ENCODE data around the gene DSCAM.
"Not testable (repeated sequence)": the region's sequence is repeated elsewhere in the genome, so short reads cannot be mapped to it uniquely, and the experiment has no call there.

Gene DSCAM

GRCh38 chr21:40331172-40331571, 515.8 kb downstream of the DSCAM start:
- Histone ChIP-seq H3K18ac (ENCODE audit: low read length) (no peak overlapping the region), H3K79me2 (ENCODE audit: control insufficient read depth, insufficient read depth, low read length) (no peaks in the 10 kb centered on the region), H3K79me1 (ENCODE audit: low read length) (no peaks in the 10 kb centered on the region), H3K4me1 (ENCODE audit: control insufficient read depth, low read depth, low read length) (peaks cover 4% of the 10 kb centered on the region), H3K23ac (ENCODE audit: low read length) (no peak overlapping the region), H3K56ac (ENCODE audit: low read length) (no peak overlapping the region), H4K8ac (ENCODE audit: low read depth, low read length) (no peak overlapping the region), H3K36me3 (ENCODE audit: control insufficient read depth, insufficient read depth, low read length) (no peaks in the 10 kb centered on the region), H3K4me3 (ENCODE audit: low read length) (no peak overlapping the region), H2AK5ac (ENCODE audit: low read length) (no peak overlapping the region), H3K27ac (ENCODE audit: low read depth, low read length) (no peak overlapping the region), H3K4ac (ENCODE audit: low read depth, low read length) (no peak overlapping the region), H3K9ac (ENCODE audit: low read length) (no peak overlapping the region), H2BK120ac (ENCODE audit: low read depth, low read length) (no peak overlapping the region), H4K5ac (ENCODE audit: low read length) (no peak overlapping the region), H3K4me2 (ENCODE audit: low read length) (no peak overlapping the region), H2BK5ac (ENCODE audit: low read length) (no peak overlapping the region), H2BK15ac (replicated peaks; ENCODE audit: low read depth) (no peak overlapping the region), H3K27me3 (ENCODE audit: insufficient read depth, low read length, poor library complexity) (no peaks in the 10 kb centered on the region)
- WGBS (ENCODE audit: extremely low coverage, insufficient coverage, low lambda C conversion rate), result no CpG with 5 or more reads among the region's 9 CpGs
- no peak for DNase-seq

DNA sequence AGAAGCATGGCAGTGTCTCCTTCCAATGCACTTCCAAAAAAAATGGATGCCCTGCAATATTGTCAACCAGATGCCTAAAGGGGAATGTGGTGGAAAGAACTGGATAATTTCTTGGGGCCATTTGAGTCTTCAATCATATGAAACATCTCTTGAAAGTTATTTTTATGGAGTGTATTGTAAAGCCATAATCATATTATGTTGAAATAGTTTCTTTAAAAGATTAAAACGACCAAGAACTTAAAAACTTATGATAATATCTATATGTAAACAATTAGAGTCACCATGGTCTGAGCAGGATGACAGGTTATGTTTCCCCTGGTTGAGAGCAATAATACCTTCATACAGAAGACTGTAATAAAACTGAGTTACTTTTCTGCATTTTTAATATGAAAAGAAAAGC, 522.6 kb downstream of the DSCAM start:
- no peak overlapping the region for H4K5ac ChIP-seq (ENCODE audit: low read length)
- no peaks in the 10 kb centered on the region for H3K4me1 ChIP-seq (ENCODE audit: control insufficient read depth, low read depth, low read length)
- no peak overlapping the region for H3K4me3 ChIP-seq (ENCODE audit: low read length)
- no peak overlapping the region for H3K4me2 ChIP-seq (ENCODE audit: low read length)
- no peak overlapping the region for H3K27ac ChIP-seq (ENCODE audit: low read depth, low read length)
- H3K4ac ChIP-seq (ENCODE audit: low read depth, low read length), result no peak overlapping the region
- DNase-seq, result no peak
- no peak overlapping the region for H3K18ac ChIP-seq (ENCODE audit: low read length)
- H3K23ac ChIP-seq (ENCODE audit: low read length), result no peak overlapping the region
- H3K9ac ChIP-seq (ENCODE audit: low read length), result no peak overlapping the region
- no peak overlapping the region for H2BK15ac ChIP-seq (replicated peaks; ENCODE audit: low read depth)
- H3K56ac ChIP-seq (ENCODE audit: low read length), result no peak overlapping the region
- H2AK5ac ChIP-seq (ENCODE audit: low read length), result no peak overlapping the region
- H2BK5ac ChIP-seq (ENCODE audit: low read length), result no peak overlapping the region
- H4K8ac ChIP-seq (ENCODE audit: low read depth, low read length), result no peak overlapping the region
- H3K79me2 ChIP-seq (ENCODE audit: control insufficient read depth, insufficient read depth, low read length), result no peaks in the 10 kb centered on the region
- no CpG with 5 or more reads among the region's 1 CpG for WGBS (ENCODE audit: extremely low coverage, insufficient coverage, low lambda C conversion rate)
- H2BK120ac ChIP-seq (ENCODE audit: low read depth, low read length), result no peak overlapping the region
- no peaks in the 10 kb centered on the region for H3K79me1 ChIP-seq (ENCODE audit: low read length)
- no peaks in the 10 kb centered on the region for H3K27me3 ChIP-seq (ENCODE audit: insufficient read depth, low read length, poor library complexity)
- no peaks in the 10 kb centered on the region for H3K36me3 ChIP-seq (ENCODE audit: control insufficient read depth, insufficient read depth, low read length)

- H3K9ac ChIP-seq (ENCODE audit: low read length); H4K8ac ChIP-seq (ENCODE audit: low read depth, low read length); H3K4me1 ChIP-seq (ENCODE audit: control insufficient read depth, low read depth, low read length); H3K18ac ChIP-seq (ENCODE audit: low read length); H3K56ac ChIP-seq (ENCODE audit: low read length); H3K4ac ChIP-seq (ENCODE audit: low read depth, low read length); H2BK5ac ChIP-seq (ENCODE audit: low read length); H3K36me3 ChIP-seq (ENCODE audit: control insufficient read depth, insufficient read depth, low read length); H3K23ac ChIP-seq (ENCODE audit: low read length); H3K27me3 ChIP-seq (ENCODE audit: insufficient read depth, low read length, poor library complexity); DNase-seq; H4K5ac ChIP-seq (ENCODE audit: low read length); H3K4me2 ChIP-seq (ENCODE audit: low read length); H2BK120ac ChIP-seq (ENCODE audit: low read depth, low read length); H3K27ac ChIP-seq (ENCODE audit: low read depth, low read length); H2AK5ac ChIP-seq (ENCODE audit: low read length); H3K79me1 ChIP-seq (ENCODE audit: low read length); H3K79me2 ChIP-seq (ENCODE audit: control insufficient read depth, insufficient read depth, low read length); H2BK15ac ChIP-seq (replicated peaks; ENCODE audit: low read depth); H3K4me3 ChIP-seq (ENCODE audit: low read length): not testable (repeated sequence)
- WGBS (ENCODE audit: extremely low coverage, insufficient coverage, low lambda C conversion rate), result no CpG with 5 or more reads among the region's 2 CpGs
Measured at GRCh38 chr21:40320718-40321117, 526.2 kb downstream of the DSCAM start.

- H3K27ac ChIP-seq (ENCODE audit: low read depth, low read length), result no peak overlapping the region
- no CpG with 5 or more reads among the region's 9 CpGs for WGBS (ENCODE audit: extremely low coverage, insufficient coverage, low lambda C conversion rate)
- no peak for DNase-seq
- H3K4me3 ChIP-seq (ENCODE audit: low read length), result no peak overlapping the region
- no peak overlapping the region for H2BK120ac ChIP-seq (ENCODE audit: low read depth, low read length)
- H4K8ac ChIP-seq (ENCODE audit: low read depth, low read length), result no peak overlapping the region
- H2BK15ac ChIP-seq (replicated peaks; ENCODE audit: low read depth), result no peak overlapping the region
- no peak overlapping the region for H2AK5ac ChIP-seq (ENCODE audit: low read length)
- no peak overlapping the region for H3K4me2 ChIP-seq (ENCODE audit: low read length)
- no peak overlapping the region for H3K23ac ChIP-seq (ENCODE audit: low read length)
- H3K27me3 ChIP-seq (ENCODE audit: insufficient read depth, low read length, poor library complexity), result no peaks in the 10 kb centered on the region
- H3K79me2 ChIP-seq (ENCODE audit: control insufficient read depth, insufficient read depth, low read length), result no peaks in the 10 kb centered on the region
- no peak overlapping the region for H3K18ac ChIP-seq (ENCODE audit: low read length)
- H2BK5ac ChIP-seq (ENCODE audit: low read length), result no peak overlapping the region
- no peaks in the 10 kb centered on the region for H3K4me1 ChIP-seq (ENCODE audit: control insufficient read depth, low read depth, low read length)
- H3K56ac ChIP-seq (ENCODE audit: low read length), result no peak overlapping the region
- no peak overlapping the region for H3K4ac ChIP-seq (ENCODE audit: low read depth, low read length)
- H3K79me1 ChIP-seq (ENCODE audit: low read length), result no peaks in the 10 kb centered on the region
- no peaks in the 10 kb centered on the region for H3K36me3 ChIP-seq (ENCODE audit: control insufficient read depth, insufficient read depth, low read length)
- no peak overlapping the region for H3K9ac ChIP-seq (ENCODE audit: low read length)
- no peak overlapping the region for H4K5ac ChIP-seq (ENCODE audit: low read length)
Measured at GRCh38 chr21:40318371-40318770, 528.6 kb downstream of the DSCAM start.

GRCh38 chr21:40316104-40316503, 530.9 kb downstream of the DSCAM start:
- no peak for DNase-seq
- H2AK5ac ChIP-seq (ENCODE audit: low read length), result no peak overlapping the region
- no peak overlapping the region for H3K23ac ChIP-seq (ENCODE audit: low read length)
- no peak overlapping the region for H2BK15ac ChIP-seq (replicated peaks; ENCODE audit: low read depth)
- no peaks in the 10 kb centered on the region for H3K4me1 ChIP-seq (ENCODE audit: control insufficient read depth, low read depth, low read length)
- H4K5ac ChIP-seq (ENCODE audit: low read length), result no peak overlapping the region
- no CpG with 5 or more reads among the region's 3 CpGs for whole genome bisulfite sequencing (ENCODE audit: extremely low coverage, insufficient coverage, low lambda C conversion rate)
- no peaks in the 10 kb centered on the region for H3K79me2 ChIP-seq (ENCODE audit: control insufficient read depth, insufficient read depth, low read length)
- H3K56ac ChIP-seq (ENCODE audit: low read length), result no peak overlapping the region
- no peaks in the 10 kb centered on the region for H3K27me3 ChIP-seq (ENCODE audit: insufficient read depth, low read length, poor library complexity)
- H3K4ac ChIP-seq (ENCODE audit: low read depth, low read length), result no peak overlapping the region
- H3K27ac ChIP-seq (ENCODE audit: low read depth, low read length), result no peak overlapping the region
- no peak overlapping the region for H2BK5ac ChIP-seq (ENCODE audit: low read length)
- no peak overlapping the region for H3K18ac ChIP-seq (ENCODE audit: low read length)
- no peak overlapping the region for H4K8ac ChIP-seq (ENCODE audit: low read depth, low read length)
- no peak overlapping the region for H3K4me2 ChIP-seq (ENCODE audit: low read length)
- no peaks in the 10 kb centered on the region for H3K79me1 ChIP-seq (ENCODE audit: low read length)
- no peak overlapping the region for H2BK120ac ChIP-seq (ENCODE audit: low read depth, low read length)
- H3K4me3 ChIP-seq (ENCODE audit: low read length), result no peak overlapping the region
- H3K36me3 ChIP-seq (ENCODE audit: control insufficient read depth, insufficient read depth, low read length), result no peaks in the 10 kb centered on the region
- H3K9ac ChIP-seq (ENCODE audit: low read length), result no peak overlapping the region

DNA sequence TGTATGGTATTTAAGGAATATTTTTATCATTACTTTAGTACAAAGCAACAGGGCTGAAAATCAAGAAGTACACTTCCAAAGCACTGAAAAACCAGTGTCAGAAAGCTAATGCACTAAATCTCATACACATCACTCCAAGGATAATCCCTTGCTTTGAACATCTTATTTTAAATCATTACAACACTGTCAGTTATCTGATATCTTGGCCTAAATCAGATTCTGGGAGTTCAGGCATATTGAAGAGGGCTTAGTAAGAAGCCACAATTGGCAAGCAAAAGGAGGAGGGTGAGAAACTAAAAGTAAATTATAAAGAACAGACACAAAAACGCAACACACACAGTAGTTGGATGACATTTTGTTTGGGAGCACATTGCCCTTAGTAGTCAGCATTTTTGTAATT, 531.3 kb downstream of the DSCAM start:
- no peak overlapping the region for H3K4me2 ChIP-seq (ENCODE audit: low read length)
- no peak overlapping the region for H2AK5ac ChIP-seq (ENCODE audit: low read length)
- H2BK15ac ChIP-seq (replicated peaks; ENCODE audit: low read depth), result no peak overlapping the region
- H3K56ac ChIP-seq (ENCODE audit: low read length), result no peak overlapping the region
- no peaks in the 10 kb centered on the region for H3K36me3 ChIP-seq (ENCODE audit: control insufficient read depth, insufficient read depth, low read length)
- no peak overlapping the region for H3K23ac ChIP-seq (ENCODE audit: low read length)
- no peak for DNase-seq
- no CpG with 5 or more reads among the region's 1 CpG for WGBS (ENCODE audit: extremely low coverage, insufficient coverage, low lambda C conversion rate)
- no peak overlapping the region for H3K4ac ChIP-seq (ENCODE audit: low read depth, low read length)
- no peak overlapping the region for H4K8ac ChIP-seq (ENCODE audit: low read depth, low read length)
- H3K79me2 ChIP-seq (ENCODE audit: control insufficient read depth, insufficient read depth, low read length), result no peaks in the 10 kb centered on the region
- H2BK5ac ChIP-seq (ENCODE audit: low read length), result no peak overlapping the region
- no peaks in the 10 kb centered on the region for H3K4me1 ChIP-seq (ENCODE audit: control insufficient read depth, low read depth, low read length)
- no peak overlapping the region for H3K27ac ChIP-seq (ENCODE audit: low read depth, low read length)
- H3K4me3 ChIP-seq (ENCODE audit: low read length), result no peak overlapping the region
- no peak overlapping the region for H3K9ac ChIP-seq (ENCODE audit: low read length)
- H3K27me3 ChIP-seq (ENCODE audit: insufficient read depth, low read length, poor library complexity), result no peaks in the 10 kb centered on the region
- no peak overlapping the region for H4K5ac ChIP-seq (ENCODE audit: low read length)
- no peak overlapping the region for H2BK120ac ChIP-seq (ENCODE audit: low read depth, low read length)
- no peaks in the 10 kb centered on the region for H3K79me1 ChIP-seq (ENCODE audit: low read length)
- no peak overlapping the region for H3K18ac ChIP-seq (ENCODE audit: low read length)
